ENCODE data around the gene MICAL2. TPM values are rescaled to one million over a fixed set of nuclear protein-coding genes. Genes with fewer than 3 reads are reported as not detected.

Gene MICAL2
- total and polyA plus RNA-seq, 2 of the 8 experiments (the other 6 are each of a cell fraction or from before 2014, with no cell fraction given): 1.3 to 4.1 TPM

DNA sequence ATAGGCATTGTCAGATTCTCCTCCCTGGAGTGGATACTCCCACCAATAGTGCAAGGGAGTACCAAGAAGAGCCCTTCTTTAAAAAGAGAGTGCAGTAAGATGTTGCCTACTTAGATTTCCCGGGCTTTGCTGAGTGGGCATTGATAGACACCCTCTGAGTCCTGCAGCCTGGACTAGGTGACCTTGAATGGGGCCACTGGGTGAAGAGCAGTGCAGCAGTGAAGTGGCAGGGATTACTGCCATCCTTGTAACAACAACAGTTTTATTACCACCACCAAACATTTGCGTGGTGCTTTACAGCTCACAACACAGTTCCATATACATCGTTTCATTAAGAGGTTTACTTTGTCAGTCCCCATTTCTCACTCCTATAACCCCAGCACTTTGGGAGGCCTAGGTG, 59.4 kb downstream of the MICAL2 start (continued):
- TF ChIP-seq, protein P1, sequence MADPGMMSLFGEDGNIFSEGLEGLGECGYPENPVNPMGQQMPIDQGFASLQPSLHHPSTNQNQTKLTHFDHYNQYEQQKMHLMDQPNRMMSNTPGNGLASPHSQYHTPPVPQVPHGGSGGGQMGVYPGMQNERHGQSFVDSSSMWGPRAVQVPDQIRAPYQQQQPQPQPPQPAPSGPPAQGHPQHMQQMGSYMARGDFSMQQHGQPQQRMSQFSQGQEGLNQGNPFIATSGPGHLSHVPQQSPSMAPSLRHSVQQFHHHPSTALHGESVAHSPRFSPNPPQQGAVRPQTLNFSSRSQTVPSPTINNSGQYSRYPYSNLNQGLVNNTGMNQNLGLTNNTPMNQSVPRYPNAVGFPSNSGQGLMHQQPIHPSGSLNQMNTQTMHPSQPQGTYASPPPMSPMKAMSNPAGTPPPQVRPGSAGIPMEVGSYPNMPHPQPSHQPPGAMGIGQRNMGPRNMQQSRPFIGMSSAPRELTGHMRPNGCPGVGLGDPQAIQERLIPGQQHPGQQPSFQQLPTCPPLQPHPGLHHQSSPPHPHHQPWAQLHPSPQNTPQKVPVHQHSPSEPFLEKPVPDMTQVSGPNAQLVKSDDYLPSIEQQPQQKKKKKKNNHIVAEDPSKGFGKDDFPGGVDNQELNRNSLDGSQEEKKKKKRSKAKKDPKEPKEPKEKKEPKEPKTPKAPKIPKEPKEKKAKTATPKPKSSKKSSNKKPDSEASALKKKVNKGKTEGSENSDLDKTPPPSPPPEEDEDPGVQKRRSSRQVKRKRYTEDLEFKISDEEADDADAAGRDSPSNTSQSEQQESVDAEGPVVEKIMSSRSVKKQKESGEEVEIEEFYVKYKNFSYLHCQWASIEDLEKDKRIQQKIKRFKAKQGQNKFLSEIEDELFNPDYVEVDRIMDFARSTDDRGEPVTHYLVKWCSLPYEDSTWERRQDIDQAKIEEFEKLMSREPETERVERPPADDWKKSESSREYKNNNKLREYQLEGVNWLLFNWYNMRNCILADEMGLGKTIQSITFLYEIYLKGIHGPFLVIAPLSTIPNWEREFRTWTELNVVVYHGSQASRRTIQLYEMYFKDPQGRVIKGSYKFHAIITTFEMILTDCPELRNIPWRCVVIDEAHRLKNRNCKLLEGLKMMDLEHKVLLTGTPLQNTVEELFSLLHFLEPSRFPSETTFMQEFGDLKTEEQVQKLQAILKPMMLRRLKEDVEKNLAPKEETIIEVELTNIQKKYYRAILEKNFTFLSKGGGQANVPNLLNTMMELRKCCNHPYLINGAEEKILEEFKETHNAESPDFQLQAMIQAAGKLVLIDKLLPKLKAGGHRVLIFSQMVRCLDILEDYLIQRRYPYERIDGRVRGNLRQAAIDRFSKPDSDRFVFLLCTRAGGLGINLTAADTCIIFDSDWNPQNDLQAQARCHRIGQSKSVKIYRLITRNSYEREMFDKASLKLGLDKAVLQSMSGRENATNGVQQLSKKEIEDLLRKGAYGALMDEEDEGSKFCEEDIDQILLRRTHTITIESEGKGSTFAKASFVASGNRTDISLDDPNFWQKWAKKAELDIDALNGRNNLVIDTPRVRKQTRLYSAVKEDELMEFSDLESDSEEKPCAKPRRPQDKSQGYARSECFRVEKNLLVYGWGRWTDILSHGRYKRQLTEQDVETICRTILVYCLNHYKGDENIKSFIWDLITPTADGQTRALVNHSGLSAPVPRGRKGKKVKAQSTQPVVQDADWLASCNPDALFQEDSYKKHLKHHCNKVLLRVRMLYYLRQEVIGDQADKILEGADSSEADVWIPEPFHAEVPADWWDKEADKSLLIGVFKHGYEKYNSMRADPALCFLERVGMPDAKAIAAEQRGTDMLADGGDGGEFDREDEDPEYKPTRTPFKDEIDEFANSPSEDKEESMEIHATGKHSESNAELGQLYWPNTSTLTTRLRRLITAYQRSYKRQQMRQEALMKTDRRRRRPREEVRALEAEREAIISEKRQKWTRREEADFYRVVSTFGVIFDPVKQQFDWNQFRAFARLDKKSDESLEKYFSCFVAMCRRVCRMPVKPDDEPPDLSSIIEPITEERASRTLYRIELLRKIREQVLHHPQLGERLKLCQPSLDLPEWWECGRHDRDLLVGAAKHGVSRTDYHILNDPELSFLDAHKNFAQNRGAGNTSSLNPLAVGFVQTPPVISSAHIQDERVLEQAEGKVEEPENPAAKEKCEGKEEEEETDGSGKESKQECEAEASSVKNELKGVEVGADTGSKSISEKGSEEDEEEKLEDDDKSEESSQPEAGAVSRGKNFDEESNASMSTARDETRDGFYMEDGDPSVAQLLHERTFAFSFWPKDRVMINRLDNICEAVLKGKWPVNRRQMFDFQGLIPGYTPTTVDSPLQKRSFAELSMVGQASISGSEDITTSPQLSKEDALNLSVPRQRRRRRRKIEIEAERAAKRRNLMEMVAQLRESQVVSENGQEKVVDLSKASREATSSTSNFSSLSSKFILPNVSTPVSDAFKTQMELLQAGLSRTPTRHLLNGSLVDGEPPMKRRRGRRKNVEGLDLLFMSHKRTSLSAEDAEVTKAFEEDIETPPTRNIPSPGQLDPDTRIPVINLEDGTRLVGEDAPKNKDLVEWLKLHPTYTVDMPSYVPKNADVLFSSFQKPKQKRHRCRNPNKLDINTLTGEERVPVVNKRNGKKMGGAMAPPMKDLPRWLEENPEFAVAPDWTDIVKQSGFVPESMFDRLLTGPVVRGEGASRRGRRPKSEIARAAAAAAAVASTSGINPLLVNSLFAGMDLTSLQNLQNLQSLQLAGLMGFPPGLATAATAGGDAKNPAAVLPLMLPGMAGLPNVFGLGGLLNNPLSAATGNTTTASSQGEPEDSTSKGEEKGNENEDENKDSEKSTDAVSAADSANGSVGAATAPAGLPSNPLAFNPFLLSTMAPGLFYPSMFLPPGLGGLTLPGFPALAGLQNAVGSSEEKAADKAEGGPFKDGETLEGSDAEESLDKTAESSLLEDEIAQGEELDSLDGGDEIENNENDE (IDR thresholded peaks at IDR 0.05; ENCODE audit: insufficient replicate concordance, low read length): no peak
- TF ChIP-seq, protein P2, sequence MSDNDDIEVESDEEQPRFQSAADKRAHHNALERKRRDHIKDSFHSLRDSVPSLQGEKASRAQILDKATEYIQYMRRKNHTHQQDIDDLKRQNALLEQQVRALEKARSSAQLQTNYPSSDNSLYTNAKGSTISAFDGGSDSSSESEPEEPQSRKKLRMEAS (IDR thresholded peaks at IDR 0.05): no peak
- TF ChIP-seq PHF8 (conservative IDR thresholded peaks at IDR 0.05; ENCODE audit: low read depth, low read length) (no peak), HDAC2 (IDR thresholded peaks at IDR 0.05; ENCODE audit: borderline replicate concordance in 1 of 2, low read depth in 2 of 2, low read length in 2 of 2) (no peak), CHD1 (IDR thresholded peaks at IDR 0.05; ENCODE audit: low read depth, low read length) (no peak), RXRA (IDR thresholded peaks at IDR 0.05; ENCODE audit: insufficient read depth, low read depth, low read length) (no peak), BACH1 (IDR thresholded peaks at IDR 0.05; ENCODE audit: low read length) (no peak), EZH2 (IDR thresholded peaks at IDR 0.05; ENCODE audit: low read depth, low read length, severe bottlenecking) (no peak), CBX5 (IDR thresholded peaks at IDR 0.05; ENCODE audit: low read depth, low read length) (no peak), KDM4A (IDR thresholded peaks at IDR 0.05; ENCODE audit: low read depth, low read length, severe bottlenecking) (no peak), TEAD4 (IDR thresholded peaks at IDR 0.05; ENCODE audit: low read depth, low read length) (no peak)

All from H1 (cell line).